Duodenal mucosa (tissue), 2 donors: ENCODE measurements around the gene FMNL2.

Experiments used
- H3K27ac ChIP-seq: one replicate; pipeline ENCODE4 v1.7.0; 2013; ENCODE audit warnings: low read depth, low read length
- H3K27me3 ChIP-seq, 2 donors: one replicate each; pipeline ENCODE4 v1.7.0; 2013; ENCODE audit warnings: low read length in 2 of 2, control low read depth in 1 of 2; ENCODE audit not compliant: insufficient read depth in 2 of 2, control insufficient read depth in 1 of 2
- H3K36me3 ChIP-seq, 2 donors: one replicate each; pipeline ENCODE4 v1.7.0; 2013; ENCODE audit warnings: low read length in 2 of 2, control low read depth in 1 of 2; ENCODE audit not compliant: insufficient read depth in 2 of 2, control insufficient read depth in 1 of 2
- H3K4me1 ChIP-seq, 2 donors: one replicate each; pipeline ENCODE4 v1.7.0; 2013; ENCODE audit warnings: low read length in 2 of 2, control low read depth in 1 of 2; ENCODE audit not compliant: insufficient read depth in 2 of 2, control insufficient read depth in 1 of 2
- H3K4me3 ChIP-seq, 2 donors: one replicate each; pipeline ENCODE4 v1.7.0; 2013; ENCODE audit warnings: low read length in 2 of 2, low read depth in 1 of 2
- H3K9ac ChIP-seq, 2 donors: one replicate each; pipeline ENCODE4 v1.7.0; 2013; ENCODE audit warnings: low read length in 2 of 2, low read depth in 1 of 2
- H3K9me3 ChIP-seq, 2 donors: one replicate each; pipeline ENCODE4 v1.7.0; 2013; ENCODE audit warnings: low read length in 2 of 2, control low read depth in 1 of 2; ENCODE audit not compliant: control insufficient read depth in 1 of 2

FMNL2 gene

DNA sequence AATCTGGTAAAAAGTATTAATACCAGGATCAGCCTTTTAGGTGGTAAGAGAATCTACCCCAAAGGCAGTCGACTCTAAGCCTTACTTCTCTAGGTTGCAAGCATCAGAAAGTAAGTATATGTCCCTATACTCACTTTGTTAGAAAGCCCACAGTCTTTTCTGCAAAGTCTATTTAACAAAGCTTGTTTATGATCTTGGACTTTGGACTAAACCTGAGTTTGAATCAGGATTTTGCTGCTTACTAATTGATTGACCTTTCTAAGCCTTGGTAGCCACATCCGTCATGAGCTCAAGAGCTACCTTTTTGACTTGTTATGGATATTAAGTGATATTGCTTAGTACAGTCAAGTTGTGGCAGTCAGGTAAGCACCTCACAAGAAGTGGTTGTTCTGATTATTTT, 18.4 kb downstream of the FMNL2 start:
- H3K27me3 ChIP-seq, result no peaks in the 10 kb centered on the region
- no peak overlapping the region for H3K27ac ChIP-seq
- no peaks in the 10 kb centered on the region for H3K9me3 ChIP-seq
- H3K36me3 ChIP-seq, result no peaks in the 10 kb centered on the region
- H3K4me1 ChIP-seq, result peaks cover 0 to 5% of the 10 kb centered on the region in 2 donors
- no peak overlapping the region for H3K4me3 ChIP-seq
- no peak overlapping the region for H3K9ac ChIP-seq

DNA sequence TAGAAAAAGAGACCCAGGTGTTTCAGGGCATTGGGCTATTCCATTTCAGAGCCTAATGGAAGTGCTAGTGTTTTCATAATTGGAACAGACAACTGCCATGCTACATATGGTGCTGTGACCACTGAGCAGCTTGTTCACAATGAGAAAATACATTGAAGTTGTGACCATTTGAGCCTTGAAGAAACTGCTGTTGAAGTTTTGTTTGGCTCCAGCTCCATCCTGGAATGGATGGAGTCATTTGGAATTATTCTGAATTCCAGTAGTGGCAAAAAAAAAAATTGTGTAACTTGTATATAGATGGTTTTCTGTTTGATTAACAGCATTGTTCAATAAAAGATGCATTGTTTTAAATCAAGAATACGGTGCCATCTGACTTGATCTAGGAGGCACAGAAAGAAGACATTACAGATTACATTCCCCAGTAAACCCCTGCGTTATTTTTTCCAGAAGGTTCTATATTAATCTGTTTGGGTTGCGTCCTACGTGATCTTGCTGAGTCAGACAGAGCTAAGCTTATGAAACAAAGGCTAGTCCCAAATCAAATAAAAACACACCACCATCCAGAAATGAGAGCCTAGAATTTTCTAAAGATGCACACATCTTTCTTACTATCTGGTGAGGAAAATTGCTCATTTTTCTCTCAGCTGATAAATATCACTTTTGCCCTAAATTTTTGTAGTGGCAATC, 19.2 kb downstream of the FMNL2 start:
- H3K27ac ChIP-seq, result no peak overlapping the region
- H3K36me3 ChIP-seq, result no peaks in the 10 kb centered on the region
- peaks cover 0 to 5% of the 10 kb centered on the region in 2 donors for H3K4me1 ChIP-seq
- H3K27me3 ChIP-seq, result no peaks in the 10 kb centered on the region
- H3K4me3 ChIP-seq, result no peak overlapping the region
- H3K9ac ChIP-seq, result no peak overlapping the region
- no peaks in the 10 kb centered on the region for H3K9me3 ChIP-seq

DNA sequence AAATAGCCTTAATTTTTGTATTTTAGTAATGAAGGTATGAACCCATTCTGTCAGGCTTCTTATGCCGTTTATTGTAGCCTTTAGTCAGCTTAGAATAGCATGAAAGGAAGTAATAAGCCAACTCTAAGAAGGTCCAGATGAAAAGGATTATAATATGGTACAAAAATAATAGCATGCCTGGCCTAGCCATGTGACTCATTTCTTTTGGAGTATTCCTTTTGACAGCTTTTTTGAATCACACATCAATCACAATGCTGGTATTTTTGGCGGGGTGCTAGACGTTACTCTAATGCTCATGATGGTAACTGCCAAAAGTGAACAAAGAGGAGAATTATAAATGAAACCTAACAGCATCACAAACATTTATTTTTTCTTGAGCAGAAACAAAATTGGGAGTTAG, 19.9 kb downstream of the FMNL2 start:
- Histone ChIP-seq H3K4me3 (no peak overlapping the region), H3K4me1 (peaks cover 0 to 5% of the 10 kb centered on the region in 2 donors), H3K9me3 (no peaks in the 10 kb centered on the region), H3K27me3 (no peaks in the 10 kb centered on the region), H3K9ac (no peak overlapping the region), H3K27ac (no peak overlapping the region), H3K36me3 (no peaks in the 10 kb centered on the region)

DNA sequence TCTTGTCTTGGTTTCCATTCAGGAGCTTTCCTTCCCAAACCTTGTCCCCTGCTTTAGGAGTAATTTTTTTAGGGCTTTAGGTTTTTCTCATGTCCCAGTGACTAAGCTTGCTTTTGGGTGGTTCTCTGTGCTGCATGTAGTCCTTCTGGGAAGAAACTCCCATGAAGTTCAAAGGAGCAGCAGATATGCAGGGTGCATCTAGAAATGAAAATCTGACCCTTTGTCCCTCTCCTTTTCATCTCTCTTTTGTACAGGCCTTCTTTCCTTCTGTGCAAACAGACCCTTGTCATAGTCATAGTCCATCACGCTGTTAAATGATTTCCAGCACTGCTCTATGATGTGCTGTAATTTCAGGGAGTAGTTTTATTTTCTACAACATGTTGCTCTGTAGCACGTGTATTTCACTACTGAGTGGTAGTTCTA, 20.4 kb downstream of the FMNL2 start:
- Histone ChIP-seq H3K27ac (no peak overlapping the region), H3K4me1 (peaks cover 0 to 5% of the 10 kb centered on the region in 2 donors)

DNA sequence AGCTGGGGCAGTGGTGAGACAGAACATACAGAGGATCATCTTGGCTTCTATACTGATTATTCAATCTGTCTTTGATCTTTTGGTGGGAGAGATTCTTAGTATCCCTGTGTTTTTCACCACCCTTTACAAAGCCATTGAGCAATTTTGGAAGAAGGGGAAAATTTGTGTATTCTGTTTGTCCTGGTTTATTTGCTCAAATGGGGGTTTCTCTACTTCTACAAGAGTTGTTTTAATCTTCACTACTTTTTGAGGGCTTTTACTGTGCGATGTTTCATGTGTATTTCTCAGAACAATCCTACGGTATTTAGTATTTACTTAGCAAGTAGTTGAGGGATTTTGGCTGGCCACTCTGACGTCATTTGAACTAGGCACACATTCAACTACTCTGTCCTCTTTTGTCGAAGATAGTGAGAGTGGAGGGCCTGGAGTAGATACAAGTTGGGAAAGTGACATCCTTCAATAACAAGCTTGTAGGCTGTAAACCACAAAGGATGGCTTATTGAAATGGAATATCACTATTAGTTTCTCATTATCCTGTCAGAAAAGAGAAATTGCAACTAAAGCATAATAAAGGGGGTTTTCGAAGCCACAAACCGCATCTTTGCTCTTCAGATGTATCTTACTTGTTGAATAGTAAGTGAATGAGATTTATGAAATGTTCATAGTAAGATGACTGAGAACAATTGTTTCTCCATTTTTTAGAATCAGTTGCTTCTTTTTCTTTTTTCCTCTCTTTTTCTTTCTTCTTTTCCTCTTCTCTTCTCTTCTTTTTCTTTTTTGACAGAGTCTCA, 24.8 kb downstream of the FMNL2 start:
- Histone ChIP-seq H3K36me3 (no peaks in the 10 kb centered on the region), H3K27ac (no peak overlapping the region), H3K4me1 (no peaks in the 10 kb centered on the region), H3K27me3 (no peaks in the 10 kb centered on the region), H3K9me3 (no peaks in the 10 kb centered on the region), H3K4me3 (no peak overlapping the region), H3K9ac (no peak overlapping the region)

More for the DNA sequence above, 20.4 kb downstream of the FMNL2 start:
- no peaks in the 10 kb centered on the region for H3K27me3 ChIP-seq
- no peaks in the 10 kb centered on the region for H3K9me3 ChIP-seq
- H3K4me3 ChIP-seq, result no peak overlapping the region
- no peak overlapping the region for H3K9ac ChIP-seq
- no peaks in the 10 kb centered on the region for H3K36me3 ChIP-seq

DNA sequence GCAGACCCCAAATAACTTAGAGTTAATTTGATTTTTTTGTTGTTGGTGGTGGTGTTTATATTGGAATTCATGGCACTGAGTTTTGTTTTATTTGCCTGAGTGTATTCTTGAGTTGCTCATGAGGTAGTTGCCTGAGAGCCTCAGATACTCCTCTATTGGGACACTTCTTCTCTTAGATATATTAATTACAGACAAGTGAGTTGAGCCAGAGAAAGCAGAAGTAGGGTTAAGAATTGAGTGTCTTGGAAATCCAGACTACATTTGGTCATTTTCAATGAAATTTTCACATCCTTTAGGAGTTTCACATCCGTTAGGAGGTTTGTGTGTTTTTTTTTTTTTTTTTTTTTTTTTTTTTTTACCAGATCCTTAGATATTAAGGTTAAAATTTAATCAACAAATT, 29.0 kb downstream of the FMNL2 start:
- Histone ChIP-seq H3K36me3 (no peaks in the 10 kb centered on the region), H3K9ac (no peak overlapping the region), H3K4me3 (no peak overlapping the region), H3K9me3 (no peaks in the 10 kb centered on the region), H3K27me3 (no peaks in the 10 kb centered on the region), H3K4me1 (peaks cover 0 to under 1% of the 10 kb centered on the region in 2 donors), H3K27ac (no peak overlapping the region)

DNA sequence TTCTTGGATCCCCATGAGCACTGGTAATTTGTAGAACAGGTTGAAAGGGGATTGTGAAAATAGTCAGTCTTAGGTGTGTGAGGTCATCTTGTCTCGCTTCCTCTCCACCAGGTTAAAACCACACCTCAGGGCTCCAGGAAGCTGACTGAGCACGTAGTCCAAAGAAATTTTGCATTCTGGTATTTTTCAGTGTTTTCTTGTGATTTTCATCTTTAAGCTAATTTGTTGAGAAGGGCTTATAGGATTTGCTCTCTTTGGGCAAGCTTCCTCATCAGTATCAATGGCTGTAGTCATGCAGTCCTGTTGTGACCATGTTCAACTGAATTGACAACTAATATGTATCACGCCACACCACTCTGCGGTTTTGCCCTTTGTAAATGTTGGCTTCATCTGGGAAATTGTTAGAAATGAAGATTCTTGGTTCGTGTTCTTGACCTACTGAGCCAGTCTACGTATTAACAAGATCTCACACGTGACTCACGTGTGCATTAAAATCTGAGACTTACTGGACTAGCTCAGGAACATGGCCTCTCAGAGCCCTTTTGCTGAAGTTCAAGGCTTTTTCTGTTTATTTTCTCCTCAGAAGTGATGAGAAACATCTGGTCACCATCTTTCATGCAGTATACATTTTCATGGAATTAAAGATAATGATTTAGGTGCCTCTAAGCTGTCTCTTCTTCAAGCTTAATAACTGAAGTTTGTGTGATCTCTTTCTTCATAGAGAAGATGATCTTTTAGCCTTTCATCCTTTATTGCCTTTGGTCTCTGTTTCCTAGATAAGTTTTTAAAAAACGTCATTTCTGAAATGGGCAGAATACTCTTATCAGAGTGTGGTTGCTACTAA, 32.8 kb downstream of the FMNL2 start:
- Histone ChIP-seq H3K4me1 (peaks cover 4 to 10% of the 10 kb centered on the region in 2 donors), H3K36me3 (no peaks in the 10 kb centered on the region), H3K4me3 (no peak overlapping the region), H3K27me3 (no peaks in the 10 kb centered on the region), H3K9ac (no peak overlapping the region), H3K27ac (no peak overlapping the region), H3K9me3 (no peaks in the 10 kb centered on the region)

DNA sequence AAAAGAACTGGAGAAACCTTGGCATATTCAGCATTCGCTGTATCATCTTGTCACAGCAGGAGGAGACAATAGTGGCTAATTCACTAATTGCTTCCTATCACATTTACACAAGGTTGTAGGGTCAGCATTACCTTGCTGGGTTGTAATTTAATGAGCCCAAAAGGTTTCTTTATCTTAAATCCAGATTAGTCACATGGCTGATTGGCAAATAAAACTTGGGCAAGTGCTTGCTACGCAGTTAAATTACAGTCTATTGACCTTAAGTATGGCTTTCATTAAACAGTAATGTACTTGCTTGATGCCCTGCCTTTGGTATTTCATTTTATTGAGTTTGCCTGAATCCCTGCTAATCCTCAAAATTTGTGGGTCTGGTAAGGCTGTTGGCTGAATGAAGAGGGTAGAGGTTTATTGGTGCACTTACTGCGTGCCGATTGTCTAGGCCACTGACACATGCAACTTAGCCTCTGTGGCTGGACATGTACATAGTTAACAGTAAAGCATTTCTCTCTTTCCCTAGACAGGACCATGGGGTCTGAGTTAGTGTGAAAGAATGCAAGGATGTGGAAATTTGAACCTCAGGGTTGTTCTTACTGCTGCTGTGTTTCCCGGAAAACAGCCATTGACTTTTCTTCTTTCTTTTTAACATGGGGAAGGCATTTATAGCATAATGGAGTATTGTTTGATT, 34.3 kb downstream of the FMNL2 start:
- Histone ChIP-seq H3K27ac (no peak overlapping the region), H3K9ac (no peak overlapping the region), H3K4me1 (peaks cover 4 to 10% of the 10 kb centered on the region in 2 donors), H3K36me3 (no peaks in the 10 kb centered on the region), H3K4me3 (peak overlapping the region in 1 of 2 donors; percentile 9), H3K9me3 (no peaks in the 10 kb centered on the region), H3K27me3 (no peaks in the 10 kb centered on the region)

DNA sequence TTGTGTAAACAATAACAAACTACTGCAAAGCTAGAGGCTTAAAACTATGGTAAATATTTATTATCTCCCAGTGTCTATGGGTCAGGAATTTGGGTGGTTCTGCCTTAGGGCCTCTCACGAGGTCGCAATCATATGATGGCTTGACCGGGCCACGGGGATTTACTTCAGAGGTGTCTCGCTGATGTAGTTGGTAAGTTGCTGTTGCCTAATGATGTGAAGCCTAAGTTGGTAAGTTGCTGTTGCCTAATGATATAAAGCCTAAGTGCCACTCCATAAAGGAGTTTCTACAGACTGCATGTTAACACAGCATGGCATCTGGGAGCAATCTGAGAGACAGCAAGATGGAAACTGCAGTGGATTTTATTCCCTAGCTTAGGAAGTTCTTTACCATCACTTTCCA, 35.8 kb downstream of the FMNL2 start:
- no peak overlapping the region for H3K4me3 ChIP-seq
- H3K27ac ChIP-seq, result no peak overlapping the region
- no peaks in the 10 kb centered on the region for H3K36me3 ChIP-seq
- no peaks in the 10 kb centered on the region for H3K27me3 ChIP-seq
- H3K9me3 ChIP-seq, result no peaks in the 10 kb centered on the region
- no peak overlapping the region for H3K9ac ChIP-seq
- peaks cover 4 to 10% of the 10 kb centered on the region in 2 donors for H3K4me1 ChIP-seq
